NCI-H1417 treated with DMSO at 0.1 percent for 48 hours (cell line): Measurements from ENCODE around the gene STK32C.
"Not testable (repeated sequence)": the region's sequence is repeated elsewhere in the genome, so short reads cannot be mapped to it uniquely, and the experiment has no call there.

Experiments used
- DNase-seq: peaks from one replicate; lab custom pipeline; 2025; lab: John Stamatoyannopoulos, UW

Gene STK32C

GRCh38 chr10:132169031-132169765 lies 138.6 kb downstream of the STK32C start:
- DNase-seq: no peak

DNA sequence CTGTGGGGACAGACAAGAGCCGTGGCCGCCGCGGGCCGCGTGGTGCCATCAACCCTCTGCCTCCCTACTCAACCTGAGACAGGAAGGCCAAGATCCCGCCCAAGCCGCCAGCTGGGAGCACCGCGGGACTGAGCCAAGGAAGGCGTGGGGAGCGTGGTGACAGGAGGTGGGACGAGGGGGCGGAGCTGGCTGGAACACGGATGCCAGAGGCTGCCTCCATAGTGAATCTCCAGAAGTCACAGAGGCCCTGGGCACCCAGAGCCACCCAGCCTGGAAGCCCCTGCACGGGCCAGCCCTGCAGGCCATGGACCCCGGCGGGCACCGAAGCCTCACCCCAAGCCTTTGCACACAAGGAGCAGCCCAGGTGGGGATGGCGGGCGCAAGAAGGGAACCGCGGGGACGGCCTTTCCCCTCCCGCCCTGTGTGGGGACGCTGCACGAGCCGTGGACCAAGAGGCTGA lies 139.1 kb downstream of the STK32C start:
- DNase-seq: no peak

GRCh38 chr10:132167976-132168375 lies 139.8 kb downstream of the STK32C start:
- DNase-seq: no peak

DNA sequence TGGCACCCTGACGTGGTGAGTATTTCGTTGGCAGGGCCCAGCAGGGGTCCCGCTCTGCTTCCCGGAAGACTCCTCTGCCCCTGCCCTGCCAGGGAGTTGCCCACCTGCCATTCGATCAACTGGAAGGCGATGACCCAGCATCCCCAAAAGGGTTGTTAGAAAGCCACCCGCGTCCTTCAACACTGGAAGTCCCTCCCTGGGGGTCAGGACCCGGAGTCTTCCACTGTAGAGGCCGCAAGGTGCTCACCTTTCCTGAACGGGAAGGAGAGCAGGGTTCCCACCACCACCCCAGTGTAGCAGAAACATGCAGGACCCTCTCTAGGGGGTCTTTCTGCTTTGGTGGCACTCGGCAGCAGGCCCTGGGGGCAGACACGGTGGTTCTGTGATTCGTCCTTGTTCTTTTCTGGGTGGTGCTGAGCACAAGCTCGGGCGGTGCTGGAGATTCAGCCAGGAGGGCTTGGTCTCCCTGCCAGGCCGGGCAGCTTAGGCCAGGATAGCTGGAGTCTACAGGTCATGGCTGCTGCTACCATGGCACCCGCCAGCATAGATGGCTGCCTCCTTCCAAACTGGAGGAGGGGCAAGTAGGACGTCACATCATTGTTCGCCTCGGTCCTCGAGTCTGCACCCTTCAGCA lies 140.6 kb downstream of the STK32C start:
- DNase-seq: no peak

GRCh38 chr10:132166216-132166950 lies 141.4 kb downstream of the STK32C start:
- DNase-seq: no peak

GRCh38 chr10:132165416-132165980 lies 142.3 kb downstream of the STK32C start:
- no peak for DNase-seq

GRCh38 chr10:132164761-132165278 lies 142.9 kb downstream of the STK32C start:
- no peak for DNase-seq

DNA sequence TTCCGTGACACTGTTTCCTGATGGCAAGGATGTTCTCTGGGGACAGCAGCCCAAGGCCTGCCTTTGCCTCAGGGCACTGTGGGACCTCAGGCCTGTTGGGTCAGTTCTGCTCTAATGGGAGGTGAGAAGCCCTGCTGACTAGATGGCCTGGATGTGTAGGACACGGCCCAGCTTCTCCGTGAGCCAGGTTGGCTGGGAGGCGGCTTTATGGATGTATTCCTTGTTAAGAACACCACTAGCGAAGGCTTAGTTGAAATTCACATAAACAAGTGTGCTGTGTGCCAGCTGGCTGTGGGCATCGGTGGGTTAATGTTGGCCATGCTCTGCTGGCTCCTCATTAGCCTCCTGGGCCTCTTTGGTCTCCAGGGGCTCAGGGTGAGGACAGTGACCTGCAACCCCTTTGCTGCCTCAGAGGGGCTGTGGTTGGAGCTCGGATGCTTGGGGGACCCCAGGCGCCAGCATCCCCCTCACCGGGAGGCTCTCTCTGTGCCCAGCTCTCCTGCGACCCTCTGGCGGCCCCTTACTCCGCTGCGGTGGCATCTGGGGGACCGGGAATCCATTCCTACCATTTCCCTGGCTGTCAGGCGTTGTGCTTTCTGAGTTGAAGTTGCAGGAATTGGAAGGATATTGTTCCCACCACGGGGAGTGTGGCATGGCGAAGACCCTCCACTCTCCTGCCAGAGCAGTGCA lies 143.8 kb downstream of the STK32C start:
- DNase-seq: no peak

- no peak for DNase-seq
Observed at GRCh38 chr10:132163278-132163765, 144.4 kb downstream of the STK32C start.

- no peak for DNase-seq
Observed at GRCh38 chr10:132162590-132163277, 145.0 kb downstream of the STK32C start.

- DNase-seq: no peak
Observed at GRCh38 chr10:132162021-132162531, 145.7 kb downstream of the STK32C start.

- not testable (repeated sequence) for DNase-seq
Observed at GRCh38 chr10:132160834-132161622, 146.7 kb downstream of the STK32C start.

GRCh38 chr10:132160231-132160630 lies 147.5 kb downstream of the STK32C start:
- DNase-seq: not testable (repeated sequence)

GRCh38 chr10:132159302-132160230 lies 148.2 kb downstream of the STK32C start:
- not testable (repeated sequence) for DNase-seq

- DNase-seq: no peak
Observed at GRCh38 chr10:132158823-132159222, 148.9 kb downstream of the STK32C start.

DNA sequence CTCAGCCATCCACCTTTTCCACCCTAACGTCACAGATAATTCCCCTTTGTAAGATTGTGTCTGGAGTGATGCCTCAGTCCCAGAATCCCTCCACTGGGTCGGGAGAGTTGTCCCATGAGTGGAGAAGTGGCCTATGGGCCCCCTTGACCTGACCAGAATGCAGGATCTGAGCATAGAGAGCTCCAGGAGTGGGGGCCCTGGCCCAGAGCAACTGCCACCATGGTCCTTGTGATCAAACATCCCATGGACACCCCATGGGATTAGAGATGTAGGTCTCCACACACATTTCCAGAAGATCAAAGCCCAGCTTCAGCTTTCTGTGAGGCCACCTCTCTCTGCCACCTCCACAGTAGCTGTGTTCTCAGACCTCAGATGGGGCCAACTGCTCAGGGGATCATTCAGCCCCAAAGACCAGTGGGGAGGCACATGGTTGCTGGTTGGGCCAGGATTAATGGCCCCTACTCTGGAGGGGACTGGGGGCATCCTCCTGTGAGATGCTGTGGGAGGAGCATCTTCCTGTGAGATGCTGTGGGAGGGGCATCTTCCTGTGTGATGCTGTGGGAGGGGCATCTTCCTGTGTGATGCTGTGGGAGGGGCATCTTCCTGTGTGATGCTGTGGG lies 149.5 kb downstream of the STK32C start:
- DNase-seq: no peak
